BJ (cell line): ENCODE measurements around the gene MXRA8. TPM values are rescaled to one million over a fixed set of nuclear protein-coding genes. Genes with fewer than 3 reads are reported as not detected.
A peak's percentile ranks its signal among the peaks of the same experiment; 100 is the strongest.

Experiments used
- CTCF ChIA-PET: fragments of 350-600 bp; formaldehyde crosslinking; extraction: SDS; loops from one replicate; lab custom pipeline; 2021; ENCODE audit warnings: antibody characterized with exemption, inconsistent platforms; lab: Yijun Ruan, JAX
- POLR2A ChIA-PET: fragments of 300-600 bp; sonication (Branson Sonifier 250); formaldehyde crosslinking; extraction: SDS; loops from one replicate; lab custom pipeline; 2021; ENCODE audit warnings: antibody characterized with exemption; lab: Charles Lee
- DNase-seq: peaks from one replicate; pipeline ENCODE4 v3.0.0-alpha.2; 2011; ENCODE audit warnings: low read depth
- H3K27me3 ChIP-seq: 2 replicates; pipeline ENCODE4 v1.6.0; 2011; ENCODE audit warnings: low read length; ENCODE audit not compliant: control insufficient read depth, insufficient read depth
- H3K36me3 ChIP-seq: 2 replicates; pipeline ENCODE4 v1.5.1; 2011; ENCODE audit warnings: low read length; ENCODE audit not compliant: control insufficient read depth, insufficient read depth
- H3K4me3 ChIP-seq: 2 replicates; pipeline ENCODE4 v1.5.1; 2011; ENCODE audit warnings: low read depth, mild to moderate bottlenecking, control low read depth, low read length
- polyA plus RNA-seq: library from polyadenylated mRNA; depleted of rRNA; stranded (reverse); fragments of >200 nt; gene quantifications from 2 replicates; pipeline ENCODE4 v1.2.3, GENCODE V29; 2011
- TF ChIP-seq, protein P1 (sequence below): IDR thresholded peaks from 2 replicates; pipeline ENCODE4 v1.5.1; 2011; ENCODE audit warnings: low read depth, mild to moderate bottlenecking, control low read depth, inconsistent platforms, low read length, moderate library complexity; ENCODE audit not compliant: insufficient read depth

Gene MXRA8
- polyA plus RNA-seq, 1 experiment, result 702 TPM

DNA sequence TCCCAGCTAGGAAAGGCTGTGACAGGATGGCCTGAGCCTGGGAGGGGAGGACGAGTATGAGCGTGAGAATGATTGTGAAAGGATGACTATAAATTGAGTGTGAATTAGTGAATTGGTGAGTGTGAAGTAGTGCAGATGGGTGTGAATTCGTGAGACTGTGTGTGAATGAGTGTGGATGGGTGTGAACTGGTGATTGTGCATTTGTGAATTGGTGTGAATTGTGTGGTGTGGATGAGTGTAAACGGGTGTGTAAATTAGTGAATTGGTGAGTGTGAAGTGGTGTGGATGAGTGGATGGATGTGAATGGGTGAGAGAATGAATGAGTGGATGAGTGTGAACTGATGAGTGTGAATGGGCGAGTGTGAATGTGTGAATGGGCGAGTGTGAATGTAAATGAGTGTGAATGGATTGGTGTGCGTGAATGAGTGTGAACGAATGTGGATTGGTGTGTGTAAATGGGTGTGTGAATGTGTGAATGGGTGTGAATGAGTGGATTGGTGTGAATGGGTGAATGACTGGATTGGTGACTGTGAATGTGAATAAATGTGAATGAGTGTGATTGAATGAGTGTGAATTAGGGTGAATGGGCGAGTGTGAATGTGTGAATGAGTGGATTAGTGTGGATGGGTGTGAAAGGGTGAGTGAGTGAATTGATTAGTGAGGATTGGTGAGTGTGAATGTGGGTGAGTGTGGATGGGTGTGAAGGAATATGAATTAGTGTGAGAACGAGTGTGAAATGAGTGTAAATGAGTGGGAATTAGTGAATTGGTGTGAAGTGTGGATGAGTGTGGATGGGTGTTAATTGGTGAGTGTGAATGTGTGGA is 7.7 kb upstream of the MXRA8 start:
- Histone ChIP-seq H3K27me3 (no peaks in the 10 kb centered on the region), H3K36me3 (no peaks in the 10 kb centered on the region), H3K4me3 (no peak overlapping the region)
- ChIA-PET CTCF (no interaction called here), POLR2A (no interaction called here)
- DNase-seq, result no peak
- TF ChIP-seq, protein P1, sequence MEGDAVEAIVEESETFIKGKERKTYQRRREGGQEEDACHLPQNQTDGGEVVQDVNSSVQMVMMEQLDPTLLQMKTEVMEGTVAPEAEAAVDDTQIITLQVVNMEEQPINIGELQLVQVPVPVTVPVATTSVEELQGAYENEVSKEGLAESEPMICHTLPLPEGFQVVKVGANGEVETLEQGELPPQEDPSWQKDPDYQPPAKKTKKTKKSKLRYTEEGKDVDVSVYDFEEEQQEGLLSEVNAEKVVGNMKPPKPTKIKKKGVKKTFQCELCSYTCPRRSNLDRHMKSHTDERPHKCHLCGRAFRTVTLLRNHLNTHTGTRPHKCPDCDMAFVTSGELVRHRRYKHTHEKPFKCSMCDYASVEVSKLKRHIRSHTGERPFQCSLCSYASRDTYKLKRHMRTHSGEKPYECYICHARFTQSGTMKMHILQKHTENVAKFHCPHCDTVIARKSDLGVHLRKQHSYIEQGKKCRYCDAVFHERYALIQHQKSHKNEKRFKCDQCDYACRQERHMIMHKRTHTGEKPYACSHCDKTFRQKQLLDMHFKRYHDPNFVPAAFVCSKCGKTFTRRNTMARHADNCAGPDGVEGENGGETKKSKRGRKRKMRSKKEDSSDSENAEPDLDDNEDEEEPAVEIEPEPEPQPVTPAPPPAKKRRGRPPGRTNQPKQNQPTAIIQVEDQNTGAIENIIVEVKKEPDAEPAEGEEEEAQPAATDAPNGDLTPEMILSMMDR, result no peak

DNA sequence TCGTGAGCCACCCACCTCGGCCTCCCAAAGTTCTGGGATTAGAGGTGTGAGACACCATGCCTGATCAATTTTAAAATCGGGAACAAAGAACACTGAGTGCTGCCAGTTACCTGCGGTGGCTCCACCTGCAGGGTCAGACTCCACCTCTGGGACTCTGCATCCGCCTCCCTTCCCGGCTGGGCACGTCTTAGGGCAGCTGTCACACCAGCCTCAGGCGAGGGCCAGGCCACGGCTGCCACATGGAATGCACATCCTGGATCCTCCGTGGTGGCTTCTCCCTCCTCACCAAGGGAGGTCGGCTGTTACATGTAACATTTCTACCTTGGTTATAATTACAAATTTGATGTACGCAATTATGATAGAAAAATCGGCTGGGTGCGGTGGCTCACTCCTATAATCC is 5.9 kb upstream of the MXRA8 start:
- ChIA-PET POLR2A (no interaction called here), CTCF (interaction anchor here (2.8 kb wide), 1 partner anchor 8 kb away, joined by 27 read pairs; no protein-coding TSS in a partner anchor)
- no peaks in the 10 kb centered on the region for H3K36me3 ChIP-seq
- H3K27me3 ChIP-seq, result no peaks in the 10 kb centered on the region
- TF ChIP-seq, protein P1, result no peak
- H3K4me3 ChIP-seq, result no peak overlapping the region
- DNase-seq, result no peak

DNA sequence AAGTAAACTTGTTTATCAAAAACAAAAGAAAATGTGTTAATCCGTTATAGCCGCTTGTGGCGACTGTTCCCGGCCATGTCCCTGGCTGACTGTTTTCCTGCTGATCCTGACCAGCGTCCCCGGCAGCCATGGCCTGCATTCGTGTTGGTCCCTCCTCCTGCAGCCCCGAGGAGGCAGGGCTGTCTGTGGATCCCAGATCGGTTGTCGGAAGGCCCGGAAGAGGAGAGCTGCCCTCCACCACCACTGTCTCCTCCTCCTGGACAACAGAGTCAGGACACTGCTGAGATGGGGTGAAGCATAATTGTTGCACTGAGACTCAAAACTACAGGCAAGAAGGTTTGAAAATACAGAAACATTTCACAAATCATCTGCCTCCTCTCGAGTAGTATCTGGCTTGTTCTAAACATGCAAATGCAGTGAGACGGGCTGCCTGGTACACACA is 3.6 kb upstream of the MXRA8 start:
- no peaks in the 10 kb centered on the region for H3K27me3 ChIP-seq
- peak; percentile 53 for DNase-seq
- POLR2A ChIA-PET, result interaction anchor here (0.7 to 1.0 kb wide), 2 partner anchors 9 to 53 kb away, joined by 3 to 4 read pairs; no protein-coding TSS in a partner anchor
- CTCF ChIA-PET, result interaction anchor here (0.7 to 2.8 kb wide), 2 partner anchors 10 to 14 kb away, joined by 3 to 27 read pairs; no protein-coding TSS in a partner anchor
- no peak overlapping the region for H3K4me3 ChIP-seq
- no peaks in the 10 kb centered on the region for H3K36me3 ChIP-seq
- TF ChIP-seq, protein P1, result peak; percentile 55

DNA sequence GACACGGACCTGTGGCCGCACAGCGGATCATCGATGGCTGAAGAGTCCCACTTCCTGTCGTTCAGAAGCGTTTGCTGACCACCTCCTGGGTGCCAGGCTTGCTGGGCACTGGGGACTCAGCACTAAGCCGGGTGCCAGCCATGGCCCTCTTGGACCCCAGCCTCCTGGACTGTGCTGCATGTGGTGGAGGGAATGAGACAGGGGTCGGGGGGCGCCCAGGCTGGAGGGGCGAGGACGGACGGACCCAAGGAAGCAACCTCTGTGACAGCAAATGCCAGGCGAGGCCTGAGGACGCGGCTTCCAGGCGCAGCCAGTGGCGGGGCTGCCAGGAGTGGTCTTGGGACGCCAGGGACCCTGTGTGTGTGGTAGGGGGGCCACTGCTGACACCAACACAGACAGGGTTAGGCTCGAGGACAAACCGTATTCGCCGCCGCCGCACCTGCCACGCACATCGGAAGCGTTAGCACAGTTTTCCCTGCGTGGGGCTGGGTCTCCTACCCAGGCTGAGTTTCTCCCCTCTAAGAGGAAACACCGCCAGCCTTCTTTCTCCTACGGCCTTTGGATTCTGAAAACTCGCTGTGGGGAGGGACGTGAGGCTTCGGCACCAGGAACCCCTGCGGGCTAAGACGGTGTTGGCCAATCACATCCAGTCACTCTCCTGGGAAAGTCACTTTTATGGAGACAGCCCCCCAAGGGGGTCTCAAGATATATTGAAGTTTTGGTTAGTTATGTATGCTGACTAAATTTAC is 3.1 kb upstream of the MXRA8 start:
- CTCF ChIA-PET, result interaction anchor here (0.7 to 2.8 kb wide), 2 partner anchors 10 to 13 kb away, joined by 3 to 27 read pairs; no protein-coding TSS in a partner anchor
- no peak for DNase-seq
- TF ChIP-seq, protein P1, result no peak
- Histone ChIP-seq H3K4me3 (no peak overlapping the region), H3K36me3 (0 out of 2 replicates have a peak, but pooled peaks cover 1% of the 10 kb centered on the region), H3K27me3 (no peaks in the 10 kb centered on the region)
- POLR2A ChIA-PET, result interaction anchor here (1.0 kb wide), 1 partner anchor 10 kb away, joined by 4 read pairs; no protein-coding TSS in a partner anchor
